GM19438 (cell line): Measurements from ENCODE around the gene MORF4L1.
"Not testable (repeated sequence)": the region's sequence is repeated elsewhere in the genome, so short reads cannot be mapped to it uniquely, and the experiment has no call there.

Source experiments
- ATAC-seq: cut with Tn5 transposase; IDR thresholded peaks from one replicate; pipeline ENCODE4 v1.9.1; 2021; ENCODE audit warnings: low read depth; ENCODE audit not compliant: unreplicated experiment

The MORF4L1 gene

DNA sequence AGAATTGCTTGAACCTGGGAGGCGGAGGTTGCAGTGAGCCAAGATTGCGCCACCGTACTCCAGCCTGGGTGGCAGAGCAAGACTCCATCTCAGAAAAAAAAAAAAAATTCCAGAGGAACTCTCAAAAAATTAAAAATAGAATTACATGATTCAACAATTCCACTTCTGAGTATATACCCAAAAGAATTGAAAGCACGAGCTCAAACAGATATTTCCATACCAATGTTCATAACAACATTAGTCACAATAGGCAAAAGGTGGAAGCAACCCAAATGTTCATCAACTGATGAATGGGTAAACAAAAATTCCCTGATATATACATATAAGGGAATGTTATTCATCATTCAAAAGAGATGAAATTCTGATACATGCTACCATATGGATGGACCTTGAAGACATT lies 16.9 kb upstream of the MORF4L1 start:
- no peak for ATAC-seq

DNA sequence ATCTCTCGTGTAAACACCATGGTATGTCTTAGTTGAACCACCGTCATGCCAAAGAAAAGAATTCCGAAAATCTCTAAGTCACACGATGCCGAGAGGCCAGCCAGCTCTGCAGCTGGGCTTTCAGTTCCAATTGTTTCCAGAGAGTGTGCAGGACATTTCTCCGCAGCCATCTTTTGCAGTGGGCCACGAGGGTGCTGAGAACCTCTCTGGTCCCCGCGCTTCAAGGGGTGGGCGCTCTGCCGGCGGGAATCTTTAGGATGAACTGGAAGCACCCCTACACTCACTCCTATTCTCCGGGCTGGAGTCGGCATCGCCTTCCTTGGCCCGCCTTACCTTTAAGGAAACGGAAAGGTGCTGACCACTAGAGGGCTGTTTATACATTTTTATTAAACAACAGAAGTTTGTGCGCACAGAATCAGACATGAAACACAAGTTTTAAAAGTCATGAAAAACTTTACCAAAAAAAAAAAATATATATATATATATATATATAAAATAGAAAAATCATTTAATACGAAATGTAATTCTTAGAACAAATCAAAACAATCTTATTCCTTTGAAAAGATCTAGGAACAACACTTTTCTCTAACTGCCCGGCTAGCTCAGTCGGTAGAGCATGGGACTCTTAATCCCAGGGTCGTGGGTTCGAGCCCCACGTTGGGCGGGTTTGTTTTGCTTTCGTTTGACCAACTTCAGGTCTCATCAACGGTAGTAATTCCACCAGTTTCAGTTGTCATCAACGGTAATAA lies 12.5 kb upstream of the MORF4L1 start:
- peak; percentile 72 for ATAC-seq

DNA sequence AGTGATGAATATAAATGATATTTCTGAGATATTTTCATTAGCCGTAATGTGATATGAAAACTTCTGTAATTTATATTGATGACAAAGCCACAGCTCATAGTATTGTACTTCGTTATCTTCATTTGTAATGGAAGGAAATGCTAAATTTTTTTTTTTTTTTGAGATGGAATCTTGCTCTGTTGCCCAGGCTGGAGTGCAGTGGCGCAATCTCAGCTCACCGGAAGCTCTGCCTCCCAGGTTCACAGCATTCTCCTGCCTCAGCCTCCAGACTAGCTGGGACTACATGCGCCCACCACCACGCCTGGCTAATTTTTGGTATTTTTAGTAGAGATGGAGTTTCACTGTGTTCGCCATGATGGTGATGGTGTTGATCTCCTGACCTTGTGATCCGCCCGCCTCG lies 7.1 kb upstream of the MORF4L1 start:
- not testable (repeated sequence) for ATAC-seq

DNA sequence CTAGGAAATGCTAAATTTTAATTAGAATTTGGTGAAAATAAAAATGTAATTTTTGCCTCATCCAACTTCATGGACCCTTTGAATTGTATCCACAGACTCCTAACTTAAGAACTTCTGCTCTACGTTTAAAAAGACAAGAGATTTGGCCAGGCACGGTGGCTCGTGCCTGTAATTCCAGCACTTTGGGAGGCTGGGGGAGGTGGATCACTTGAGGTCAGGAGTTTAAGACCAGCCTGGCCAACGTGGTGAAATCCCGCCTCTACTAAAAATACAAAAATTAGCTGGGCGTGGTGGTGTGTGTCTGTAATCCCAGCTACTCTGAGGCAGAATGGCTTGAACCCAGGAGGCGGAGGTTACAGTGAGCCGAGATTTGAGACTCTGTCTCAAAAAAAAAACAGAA lies 6.7 kb upstream of the MORF4L1 start:
- not testable (repeated sequence) for ATAC-seq

DNA sequence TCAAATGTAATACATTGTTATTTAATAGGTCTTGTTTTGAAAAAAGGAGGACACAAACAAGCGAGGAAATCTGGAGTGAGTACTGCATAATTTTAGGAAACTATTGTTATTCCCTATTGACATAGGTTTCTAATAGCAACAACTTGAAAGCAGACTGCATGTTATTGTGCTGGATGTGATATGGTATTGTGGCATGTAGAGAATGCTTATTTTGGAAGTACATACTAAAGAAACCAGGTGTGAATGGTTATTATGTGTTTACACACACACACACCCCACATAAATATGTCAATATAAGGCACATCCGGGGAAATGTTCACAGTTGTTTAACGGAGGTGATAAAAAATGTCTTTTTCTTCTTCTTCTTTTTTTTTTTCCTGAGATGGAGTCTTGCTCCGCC lies 5.9 kb upstream of the MORF4L1 start:
- no peak for ATAC-seq

DNA sequence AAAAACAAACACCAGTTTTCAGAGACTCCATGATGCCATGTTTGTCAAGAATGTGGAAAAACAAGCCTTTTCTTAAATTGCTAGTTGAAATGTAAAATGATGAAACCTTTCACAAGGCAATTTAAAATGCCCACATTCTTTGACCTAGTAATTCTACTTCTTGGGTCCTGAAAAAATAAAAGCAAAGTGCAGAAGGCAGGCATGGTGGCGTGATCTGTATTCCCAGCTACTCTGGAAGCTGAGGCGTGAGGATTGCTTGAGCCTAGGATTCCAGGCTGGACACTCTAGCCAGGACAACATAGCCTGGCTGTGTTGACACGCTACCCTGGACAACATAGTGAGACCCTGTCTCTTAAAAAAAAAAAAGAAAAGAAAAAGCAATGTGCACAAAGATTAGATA lies 4.3 kb upstream of the MORF4L1 start:
- no peak for ATAC-seq

DNA sequence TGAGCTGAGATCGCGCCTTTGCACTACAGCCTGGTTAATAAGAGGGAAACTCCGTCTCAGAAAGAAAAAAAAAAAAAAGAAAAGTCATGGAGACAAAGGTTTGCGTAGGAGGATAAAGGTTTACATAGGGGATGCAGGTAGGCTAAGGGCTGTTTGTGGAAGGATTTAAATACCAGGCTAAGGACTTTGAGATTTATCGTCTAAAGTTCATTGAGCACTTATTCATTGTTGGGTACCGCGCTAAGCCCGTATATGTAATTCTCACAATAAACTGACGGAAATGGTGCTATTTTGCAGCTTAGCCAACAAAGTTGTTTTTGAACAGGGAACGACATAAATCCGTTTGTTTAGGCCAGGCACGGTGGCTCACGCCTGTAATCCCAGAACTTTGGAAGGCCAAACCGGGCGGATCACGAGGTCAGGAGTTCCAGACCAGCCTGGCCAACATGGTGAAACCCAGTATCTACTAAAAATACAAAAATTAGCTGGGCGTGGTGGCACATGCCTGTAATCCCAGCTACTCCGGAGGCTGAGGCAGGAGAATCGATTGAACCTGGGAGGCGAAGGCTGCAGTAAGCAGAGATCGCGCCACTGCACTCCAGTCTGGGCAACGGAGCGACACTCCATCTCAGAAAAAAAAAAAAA lies 1.1 kb upstream of the MORF4L1 start:
- not testable (repeated sequence) for ATAC-seq

DNA sequence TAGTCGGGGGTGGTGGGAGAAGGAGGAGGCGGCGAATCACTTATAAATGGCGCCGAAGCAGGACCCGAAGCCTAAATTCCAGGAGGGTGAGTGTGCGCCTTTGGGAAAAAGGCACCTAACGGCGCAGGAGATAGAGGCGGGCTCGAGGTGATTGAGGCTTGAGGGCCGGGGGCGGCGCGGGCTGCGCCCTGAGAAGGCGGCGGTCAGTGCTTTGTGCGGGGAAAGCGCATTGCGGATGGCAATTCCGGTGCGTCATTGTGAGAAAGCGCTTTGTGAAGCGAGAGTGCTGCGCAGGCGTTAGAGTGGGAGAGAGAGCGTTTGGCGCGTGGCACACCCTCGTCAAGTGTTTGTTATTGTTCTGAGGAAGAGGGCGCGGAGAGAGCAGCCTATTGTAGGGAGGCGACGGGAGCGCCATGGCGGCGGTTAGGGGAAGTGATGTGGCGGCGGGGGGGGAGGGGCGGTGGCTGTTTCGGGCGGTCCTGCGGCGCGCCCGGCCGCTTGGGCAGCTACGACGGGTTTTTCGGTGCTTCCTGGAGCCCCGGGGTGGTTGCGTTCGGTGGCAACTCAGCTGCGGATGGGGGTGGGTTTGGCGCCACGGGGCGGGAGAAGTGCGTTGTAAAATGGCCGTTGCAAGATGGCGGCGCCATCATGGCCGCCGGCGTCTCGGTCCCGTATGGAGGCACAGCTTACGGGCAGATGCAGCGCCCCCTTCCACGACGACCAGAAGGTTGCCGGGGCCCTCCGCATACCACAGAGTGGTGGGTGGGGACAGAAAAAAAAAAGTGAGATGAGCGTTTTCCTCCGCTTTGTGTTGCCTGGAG lies 492 bp downstream of the MORF4L1 start:
- peak; percentile 59 for ATAC-seq

DNA sequence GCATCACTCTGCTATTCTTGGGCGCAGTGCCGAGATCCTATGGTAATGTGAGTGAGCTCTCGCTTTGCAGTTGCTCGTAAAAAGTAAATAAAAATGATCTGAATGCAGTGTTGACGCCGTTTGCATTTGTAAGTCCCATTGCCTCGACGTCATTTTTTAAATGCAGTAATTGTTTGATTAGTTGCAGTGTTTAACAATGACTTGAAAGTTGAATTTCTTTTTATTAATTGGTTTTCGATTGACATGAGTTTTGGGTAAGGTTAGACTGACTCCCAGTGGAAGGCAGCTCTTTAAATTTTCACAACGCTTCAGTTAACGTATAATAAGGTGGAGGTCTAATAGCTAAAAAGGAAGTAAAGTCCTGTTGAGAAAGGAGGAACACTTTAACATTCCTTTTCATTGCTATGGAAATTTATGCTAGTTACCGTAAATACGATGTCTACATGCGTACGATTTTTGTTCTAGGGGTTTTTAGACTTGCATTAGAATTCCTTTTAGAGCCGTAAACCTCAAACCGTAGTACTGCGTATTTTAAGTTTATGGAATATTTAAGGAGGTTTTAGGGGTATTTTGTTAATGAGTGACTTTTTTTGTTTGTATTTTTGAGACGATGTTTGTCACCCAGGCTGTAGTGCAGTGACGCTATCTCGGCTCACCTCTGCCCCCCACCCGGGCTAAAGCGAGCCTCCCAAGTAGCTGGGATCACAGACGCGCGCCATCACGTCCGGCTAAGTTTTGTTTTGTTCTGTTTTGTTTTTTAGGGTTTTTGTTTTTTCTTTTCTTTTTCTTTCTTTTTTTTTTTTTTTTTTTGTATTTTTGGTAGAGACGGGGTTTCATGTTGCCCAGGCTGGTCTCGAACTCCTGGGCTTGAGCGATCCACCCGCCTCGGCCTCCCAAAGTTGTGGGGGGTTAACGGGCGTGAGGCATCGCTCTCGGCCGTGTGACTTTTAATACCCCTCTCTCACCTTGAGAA lies 1.4 kb downstream of the MORF4L1 start:
- ATAC-seq: no peak

DNA sequence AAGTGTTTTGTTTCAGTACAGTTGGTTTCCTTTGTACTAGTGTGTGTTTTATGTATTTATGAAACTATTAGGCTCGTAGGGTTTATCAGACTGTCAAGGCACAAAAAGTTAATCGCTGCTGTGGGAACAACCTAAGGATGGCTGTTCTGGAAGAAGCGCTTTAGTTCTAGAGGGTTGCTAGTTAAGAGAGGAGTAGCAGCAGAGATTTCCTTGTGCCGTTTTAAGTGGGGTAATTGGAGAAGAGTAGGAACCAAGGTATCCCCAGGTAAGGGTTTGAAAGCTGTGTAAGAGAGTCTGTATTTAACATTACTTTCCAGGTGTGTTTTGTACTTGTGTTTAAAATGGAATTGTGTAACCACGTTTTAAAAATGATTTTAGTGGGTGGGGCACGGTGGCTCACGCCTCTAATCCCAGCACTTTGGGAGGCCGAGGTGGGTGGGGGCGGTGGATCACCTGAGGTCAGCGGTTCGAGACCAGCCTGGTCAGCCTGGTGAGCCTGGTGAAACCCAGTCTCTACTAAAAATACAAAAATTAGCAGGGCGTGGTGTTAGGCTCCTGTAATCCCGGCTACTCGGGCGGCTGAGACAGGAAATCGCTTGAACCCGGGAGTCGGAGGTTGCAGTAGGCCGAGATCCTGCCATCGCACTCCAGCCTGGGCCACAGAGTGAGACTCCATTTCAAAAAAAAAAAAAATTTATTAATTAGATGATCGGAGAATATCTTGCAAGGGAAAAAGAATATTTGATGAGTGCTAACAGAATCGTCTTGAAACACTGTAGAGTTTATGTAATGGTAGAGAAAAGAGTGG lies 2.6 kb downstream of the MORF4L1 start:
- ATAC-seq: no peak

DNA sequence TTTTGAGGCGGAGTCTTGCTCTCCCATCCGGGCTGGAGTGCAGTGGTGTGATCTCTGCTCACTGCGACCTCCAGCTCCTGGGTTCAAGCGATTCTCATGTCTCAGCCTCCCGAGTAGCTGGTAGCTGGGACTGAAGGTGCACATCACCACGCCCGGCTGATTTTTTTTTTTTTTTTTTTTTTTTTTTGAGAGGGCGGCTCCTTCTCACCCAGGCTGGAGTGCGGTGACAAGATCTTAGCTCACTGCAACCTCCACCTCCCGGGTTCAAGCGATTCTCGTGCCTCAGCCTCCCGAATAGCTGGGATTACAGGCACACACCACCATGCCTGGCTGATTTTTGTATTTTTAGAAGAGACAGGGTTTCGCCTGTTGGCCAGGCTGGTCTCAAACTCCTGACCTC lies 4.3 kb downstream of the MORF4L1 start:
- ATAC-seq: not testable (repeated sequence)

DNA sequence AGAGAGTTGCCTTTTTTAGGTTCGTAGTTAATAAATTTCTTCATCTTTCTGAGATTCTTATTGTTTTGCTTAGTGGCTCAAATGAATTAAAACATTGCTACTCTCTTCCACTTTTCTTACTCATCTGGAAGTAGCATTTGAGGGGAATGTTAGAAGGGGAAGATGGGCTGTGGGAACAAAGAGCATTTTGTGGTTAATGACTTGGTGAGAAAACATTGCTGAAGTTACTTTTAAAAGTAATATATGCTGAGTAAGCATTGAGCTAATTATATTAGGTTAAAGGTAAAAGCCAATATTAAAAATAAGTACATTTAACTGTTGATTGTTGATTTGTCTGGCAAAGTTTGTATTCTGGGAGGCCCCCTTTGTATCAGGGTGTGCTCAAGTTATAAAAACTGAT lies 5.7 kb downstream of the MORF4L1 start:
- no peak for ATAC-seq

DNA sequence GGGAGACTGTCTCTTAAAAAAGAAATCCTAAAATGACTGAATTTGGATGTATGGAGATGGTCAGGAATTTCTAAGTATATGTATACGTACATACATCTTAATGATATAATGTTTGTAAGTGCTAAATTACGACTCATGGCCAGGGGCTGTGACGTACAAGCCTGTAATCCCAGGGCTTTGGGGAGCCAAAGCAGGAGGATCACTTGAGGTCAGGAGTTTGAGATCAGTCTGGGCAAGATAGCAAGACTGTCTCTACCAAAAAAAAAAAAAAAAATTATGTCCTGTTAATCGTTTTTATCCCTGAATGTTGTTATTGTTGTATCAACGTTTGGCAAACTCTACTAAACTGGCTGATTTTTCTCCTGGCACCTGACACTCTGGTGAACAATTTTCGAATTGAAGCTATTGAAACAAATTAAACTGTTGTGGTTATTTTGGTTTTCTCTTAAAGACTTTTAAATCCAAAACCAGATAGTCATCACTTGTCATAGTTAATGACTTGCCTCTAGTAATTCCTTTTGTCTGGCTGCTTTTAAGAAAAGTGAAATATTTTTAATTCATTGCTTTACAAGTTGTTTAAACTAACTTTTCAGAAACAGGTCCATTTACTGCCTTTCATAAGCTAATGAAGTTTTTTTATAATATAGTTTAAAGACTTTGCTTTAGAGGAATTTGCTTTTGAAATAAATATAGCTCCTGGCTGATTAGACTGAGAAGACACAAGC lies 7.0 kb downstream of the MORF4L1 start:
- ATAC-seq: no peak

DNA sequence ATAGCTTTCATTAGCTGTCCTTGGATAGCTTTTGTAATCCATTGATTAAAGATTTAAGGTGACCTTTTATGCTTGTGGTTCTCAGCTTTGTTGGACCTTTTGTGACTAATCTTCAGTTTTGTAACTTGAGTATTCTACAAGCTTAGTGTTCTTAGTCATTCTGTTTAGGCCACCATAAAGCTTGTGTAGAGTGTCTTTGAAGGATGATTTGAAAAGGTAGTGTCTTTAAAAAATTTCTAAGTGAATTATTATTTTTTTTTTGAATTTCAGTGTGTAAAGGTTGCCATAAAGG lies 7.5 kb downstream of the MORF4L1 start:
- ATAC-seq: no peak

DNA sequence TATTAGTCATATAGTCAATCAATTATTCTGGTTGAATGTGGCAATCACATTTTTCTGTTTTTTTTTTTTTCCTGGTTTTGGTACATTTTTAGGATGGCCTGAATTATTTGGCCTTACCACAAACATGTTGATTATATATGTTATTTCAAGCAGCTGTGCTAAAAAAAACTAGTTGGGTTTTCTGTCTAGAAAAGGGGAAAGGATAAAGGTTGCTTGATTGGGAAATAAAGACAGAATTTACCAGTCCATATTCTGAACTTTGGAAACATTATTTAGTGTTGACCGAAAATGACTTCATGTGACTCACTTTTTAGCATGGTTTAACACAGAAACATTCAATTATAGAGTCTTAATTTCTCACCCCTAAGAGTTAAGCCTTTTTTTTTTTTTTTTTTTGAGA lies 8.1 kb downstream of the MORF4L1 start:
- no peak for ATAC-seq

DNA sequence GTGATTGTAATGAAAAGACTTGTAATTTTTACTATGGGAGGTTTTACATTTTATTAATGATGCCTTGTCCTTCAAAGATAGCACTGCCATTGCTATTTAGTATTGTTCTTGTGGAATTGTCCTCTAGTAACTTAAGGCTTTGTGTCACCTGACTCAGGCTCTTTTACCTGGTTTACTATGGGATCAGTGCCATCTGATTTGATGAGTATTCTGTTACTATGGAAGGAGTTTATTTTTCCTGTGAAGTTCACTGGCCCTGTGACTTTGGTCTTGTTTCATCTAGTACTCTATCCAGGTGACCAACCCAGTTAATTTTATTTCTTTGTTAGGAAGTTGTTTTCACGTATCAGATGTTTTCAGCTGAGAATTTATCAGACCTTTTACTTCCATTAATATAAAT lies 9.0 kb downstream of the MORF4L1 start:
- no peak for ATAC-seq

DNA sequence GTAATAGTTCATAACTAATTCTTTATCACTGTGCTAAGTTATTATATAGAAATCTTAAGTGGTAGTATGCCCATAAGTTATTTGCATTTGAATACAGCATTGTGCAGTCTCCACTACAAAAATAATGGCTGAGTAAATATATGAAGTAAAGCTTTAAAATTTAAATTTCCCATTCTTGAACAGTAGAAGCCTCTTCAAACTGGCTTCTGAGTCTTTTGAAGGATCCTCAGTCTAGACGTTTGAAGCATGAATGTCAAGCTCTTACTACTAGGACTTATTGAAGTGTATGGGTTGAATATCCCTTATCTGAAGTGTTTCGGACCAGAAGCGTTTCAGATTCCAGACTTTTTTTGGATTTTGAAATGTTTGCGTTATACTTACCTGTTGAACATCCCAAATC lies 16.3 kb downstream of the MORF4L1 start:
- ATAC-seq: no peak

DNA sequence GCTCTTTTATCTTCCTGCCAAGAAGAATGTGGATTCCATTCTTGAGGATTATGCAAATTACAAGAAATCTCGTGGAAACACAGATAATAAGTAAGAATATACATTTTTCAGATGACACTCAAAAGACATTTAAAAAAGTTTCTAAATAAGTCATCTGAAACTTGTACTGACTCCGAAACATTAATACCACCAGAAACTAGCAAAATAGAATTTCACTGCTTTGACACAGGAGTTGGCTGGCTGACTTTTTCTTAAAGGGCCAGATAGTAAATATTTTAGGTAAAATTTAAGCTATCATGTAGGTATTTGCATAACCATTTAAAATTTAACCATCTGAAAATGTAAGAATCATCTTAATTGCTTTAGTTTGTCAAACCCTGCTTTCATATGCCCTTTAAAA lies 20.8 kb downstream of the MORF4L1 start:
- ATAC-seq: no peak

DNA sequence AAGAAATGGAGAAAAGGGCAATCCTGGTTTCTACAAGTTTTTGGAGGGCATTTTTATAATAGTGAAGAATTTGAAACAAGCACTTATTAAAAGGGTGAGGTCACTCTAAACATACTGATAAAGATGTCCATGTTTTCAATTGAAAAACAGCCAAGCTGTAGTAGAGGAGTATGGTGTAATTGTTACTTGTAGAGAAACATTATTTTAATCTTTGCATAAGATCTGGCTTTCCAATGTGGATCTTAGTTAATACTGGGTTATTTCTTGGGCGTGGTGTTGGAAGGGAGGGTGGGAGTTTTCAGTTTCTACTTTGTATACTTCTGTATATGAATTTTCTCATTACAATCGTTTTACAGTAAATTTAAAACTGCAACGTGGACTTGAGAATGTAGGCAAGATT lies 22.8 kb downstream of the MORF4L1 start:
- ATAC-seq: no peak
